BJ (cell line): Measurements from ENCODE around the gene RAB22A. TPM values are rescaled to one million over a fixed set of nuclear protein-coding genes. Genes with fewer than 3 reads are reported as not detected.

ENCODE experiments used
- CTCF ChIA-PET: fragments of 350-600 bp; formaldehyde crosslinking; extraction: SDS; loops from one replicate; lab custom pipeline; 2021; ENCODE audit warnings: antibody characterized with exemption, inconsistent platforms; lab: Yijun Ruan, JAX
- POLR2A ChIA-PET: fragments of 300-600 bp; sonication (Branson Sonifier 250); formaldehyde crosslinking; extraction: SDS; loops from one replicate; lab custom pipeline; 2021; ENCODE audit warnings: antibody characterized with exemption; lab: Charles Lee
- DNase-seq: peaks from one replicate; pipeline ENCODE4 v3.0.0-alpha.2; 2011; ENCODE audit warnings: low read depth
- H3K27me3 ChIP-seq: 2 replicates; pipeline ENCODE4 v1.6.0; 2011; ENCODE audit warnings: low read length; ENCODE audit not compliant: control insufficient read depth, insufficient read depth
- H3K36me3 ChIP-seq: 2 replicates; pipeline ENCODE4 v1.5.1; 2011; ENCODE audit warnings: low read length; ENCODE audit not compliant: control insufficient read depth, insufficient read depth
- H3K4me3 ChIP-seq: 2 replicates; pipeline ENCODE4 v1.5.1; 2011; ENCODE audit warnings: low read depth, mild to moderate bottlenecking, control low read depth, low read length
- polyA minus RNA-seq: library from RNA; depleted of rRNA, polyadenylated mRNA; stranded (reverse); fragments of >200 nt; gene quantifications from 2 replicates; pipeline ENCODE4 v1.2.3, GENCODE V29; 2011; rRNA and poly(A)+ RNA removed
- polyA plus RNA-seq: library from polyadenylated mRNA; depleted of rRNA; stranded (reverse); fragments of >200 nt; gene quantifications from 2 replicates; pipeline ENCODE4 v1.2.3, GENCODE V29; 2011; rRNA removed
- TF ChIP-seq, protein P1 (sequence below): IDR thresholded peaks from 2 replicates; pipeline ENCODE4 v1.5.1; 2011; ENCODE audit warnings: low read depth, mild to moderate bottlenecking, control low read depth, inconsistent platforms, low read length, moderate library complexity; ENCODE audit not compliant: insufficient read depth

Gene RAB22A, protein sequence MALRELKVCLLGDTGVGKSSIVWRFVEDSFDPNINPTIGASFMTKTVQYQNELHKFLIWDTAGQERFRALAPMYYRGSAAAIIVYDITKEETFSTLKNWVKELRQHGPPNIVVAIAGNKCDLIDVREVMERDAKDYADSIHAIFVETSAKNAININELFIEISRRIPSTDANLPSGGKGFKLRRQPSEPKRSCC
- polyA plus RNA-seq (7.8 and 11.9 TPM in 2 replicates), polyA minus RNA-seq (13.4 and 17.8 TPM in 2 replicates)

DNA sequence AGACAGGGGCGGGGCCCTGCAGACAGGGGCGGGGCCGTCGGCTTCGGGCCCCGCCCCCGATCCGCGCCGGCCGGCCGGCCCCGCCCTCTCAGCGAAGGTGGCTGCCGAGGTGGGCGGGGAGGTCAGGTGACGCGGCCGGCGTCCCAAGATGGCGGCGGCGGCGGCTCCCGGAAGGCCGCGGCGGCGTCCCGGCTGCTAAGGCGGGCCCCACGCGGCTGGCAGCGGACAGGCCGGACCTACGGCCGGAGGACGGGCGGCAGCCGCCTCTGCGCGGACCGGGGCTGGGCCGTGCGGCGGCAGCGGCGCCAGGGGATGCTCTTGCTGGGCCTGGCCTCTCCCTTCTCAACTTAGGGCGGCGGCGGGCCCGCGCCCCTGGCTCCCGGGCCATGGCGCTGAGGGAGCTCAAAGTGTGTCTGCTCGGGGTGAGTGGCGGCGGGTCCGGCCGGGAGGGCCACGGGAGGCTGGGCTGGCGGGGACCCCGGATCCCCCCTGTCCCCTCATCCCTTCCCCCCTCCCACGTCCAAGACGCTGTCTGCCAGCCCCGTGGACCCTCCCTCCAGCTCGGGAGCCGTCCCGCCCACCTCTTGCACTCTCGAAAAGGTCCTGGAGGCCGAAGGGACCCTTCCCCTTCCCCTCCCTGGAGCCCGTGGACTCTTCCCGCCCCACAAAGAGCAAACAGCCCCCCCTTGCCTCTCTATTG is at the start of gene RAB22A:
Gene RAB22A, plus strand, starts transcription at position 125 of the 700 bp plus-strand sequence. Its CDS starts 262 bp downstream, at position 387.
- CTCF ChIA-PET: no interaction called here
- POLR2A ChIA-PET: interaction anchor here (1.2 kb wide), 1 partner anchor 79 kb away, joined by 3 read pairs; the partner anchor contains the start of gene VAPB
- Histone ChIP-seq H3K4me3 (peak within 1 kb of the TSS; percentile 93), H3K36me3 (peaks cover 8% of the 10 kb centered on the region), H3K27me3 (no peaks in the 10 kb centered on the region)
- TF ChIP-seq, protein P1, sequence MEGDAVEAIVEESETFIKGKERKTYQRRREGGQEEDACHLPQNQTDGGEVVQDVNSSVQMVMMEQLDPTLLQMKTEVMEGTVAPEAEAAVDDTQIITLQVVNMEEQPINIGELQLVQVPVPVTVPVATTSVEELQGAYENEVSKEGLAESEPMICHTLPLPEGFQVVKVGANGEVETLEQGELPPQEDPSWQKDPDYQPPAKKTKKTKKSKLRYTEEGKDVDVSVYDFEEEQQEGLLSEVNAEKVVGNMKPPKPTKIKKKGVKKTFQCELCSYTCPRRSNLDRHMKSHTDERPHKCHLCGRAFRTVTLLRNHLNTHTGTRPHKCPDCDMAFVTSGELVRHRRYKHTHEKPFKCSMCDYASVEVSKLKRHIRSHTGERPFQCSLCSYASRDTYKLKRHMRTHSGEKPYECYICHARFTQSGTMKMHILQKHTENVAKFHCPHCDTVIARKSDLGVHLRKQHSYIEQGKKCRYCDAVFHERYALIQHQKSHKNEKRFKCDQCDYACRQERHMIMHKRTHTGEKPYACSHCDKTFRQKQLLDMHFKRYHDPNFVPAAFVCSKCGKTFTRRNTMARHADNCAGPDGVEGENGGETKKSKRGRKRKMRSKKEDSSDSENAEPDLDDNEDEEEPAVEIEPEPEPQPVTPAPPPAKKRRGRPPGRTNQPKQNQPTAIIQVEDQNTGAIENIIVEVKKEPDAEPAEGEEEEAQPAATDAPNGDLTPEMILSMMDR: no peak
- DNase-seq: no peak

DNA sequence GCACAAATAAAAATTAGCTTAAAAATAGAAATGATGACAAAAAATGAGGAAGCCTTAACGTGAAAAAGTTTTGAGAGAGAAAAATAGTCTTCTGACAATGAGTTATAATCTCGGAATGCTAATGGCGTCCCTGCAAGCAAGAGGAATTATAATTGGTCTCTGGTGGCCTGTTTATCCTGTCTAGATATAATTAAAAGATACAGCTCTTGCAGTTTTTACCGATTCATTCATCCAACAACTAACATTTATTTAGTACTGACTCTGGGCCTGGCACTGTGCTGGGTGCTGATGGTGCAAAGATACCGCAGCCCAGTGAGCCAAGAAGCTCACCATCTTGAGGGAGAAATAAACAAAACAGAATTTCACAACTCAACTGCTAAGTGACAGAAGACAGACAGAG is 49.5 kb upstream of the RAB22A start:
- DNase-seq: no peak
- no peaks in the 10 kb centered on the region for H3K27me3 ChIP-seq
- TF ChIP-seq, protein P1: no peak
- CTCF ChIA-PET: interaction anchor here (0.5 kb wide), 1 partner anchor 61 kb away, joined by 4 read pairs; no protein-coding TSS in a partner anchor
- POLR2A ChIA-PET: no interaction called here
- peaks cover 4% of the 10 kb centered on the region; the same call in 1 of the 2 replicates for H3K36me3 ChIP-seq
- H3K4me3 ChIP-seq: no peak overlapping the region

DNA sequence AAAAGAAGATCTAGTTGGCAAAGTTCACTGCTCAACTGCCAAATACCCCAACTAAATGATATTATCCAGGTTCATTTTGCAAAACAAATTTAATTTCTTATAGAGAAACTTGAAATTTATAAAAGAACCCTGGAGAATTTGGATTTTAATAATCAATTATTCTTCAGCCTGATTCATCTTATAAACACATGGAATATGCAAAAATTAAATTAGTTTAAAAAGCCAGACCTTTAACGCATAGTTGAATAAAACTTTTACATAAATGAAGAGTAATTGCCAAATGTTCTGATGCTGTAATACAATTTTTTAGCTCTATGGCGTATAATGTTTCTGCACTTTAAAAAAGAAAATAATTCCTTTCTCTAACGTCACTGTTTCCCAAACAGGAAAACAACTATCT is 47.9 kb upstream of the RAB22A start:
- POLR2A ChIA-PET: interaction anchor here (0.6 kb wide), 1 partner anchor 96 kb away, joined by 3 read pairs; no protein-coding TSS in a partner anchor
- CTCF ChIA-PET: interaction anchor here (0.6 to 1.2 kb wide), 2 partner anchors 24 to 613 kb away, joined by 3 to 5 read pairs; no protein-coding TSS in a partner anchor
- Histone ChIP-seq H3K4me3 (no peak overlapping the region), H3K27me3 (no peaks in the 10 kb centered on the region), H3K36me3 (peaks cover 4% of the 10 kb centered on the region; the same call in 1 of the 2 replicates)
- DNase-seq: no peak
- TF ChIP-seq, protein P1: no peak

DNA sequence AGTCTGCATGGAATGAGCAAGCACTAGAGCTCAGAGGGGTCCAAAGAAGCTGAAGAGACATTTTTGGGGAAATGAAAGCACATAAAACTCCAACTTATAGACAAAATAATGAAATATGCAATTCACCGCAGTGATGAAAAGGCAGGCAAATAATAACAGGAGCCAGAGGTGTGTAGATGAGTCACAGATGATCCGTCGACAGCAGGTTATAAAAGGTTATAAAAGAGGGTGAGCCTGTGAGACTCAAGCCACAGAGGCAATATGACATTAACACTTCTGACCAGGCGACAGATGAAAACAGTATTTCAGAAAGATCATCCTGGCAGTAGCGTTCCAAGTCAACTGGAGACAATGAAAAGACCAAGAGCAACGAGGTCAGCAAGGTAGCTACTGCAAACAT is 45.2 kb upstream of the RAB22A start:
- POLR2A ChIA-PET: no interaction called here
- no peak for DNase-seq
- CTCF ChIA-PET: no interaction called here
- no peak overlapping the region for H3K4me3 ChIP-seq
- TF ChIP-seq, protein P1: no peak
- no peaks in the 10 kb centered on the region for H3K27me3 ChIP-seq
- H3K36me3 ChIP-seq: peaks cover 11% of the 10 kb centered on the region

DNA sequence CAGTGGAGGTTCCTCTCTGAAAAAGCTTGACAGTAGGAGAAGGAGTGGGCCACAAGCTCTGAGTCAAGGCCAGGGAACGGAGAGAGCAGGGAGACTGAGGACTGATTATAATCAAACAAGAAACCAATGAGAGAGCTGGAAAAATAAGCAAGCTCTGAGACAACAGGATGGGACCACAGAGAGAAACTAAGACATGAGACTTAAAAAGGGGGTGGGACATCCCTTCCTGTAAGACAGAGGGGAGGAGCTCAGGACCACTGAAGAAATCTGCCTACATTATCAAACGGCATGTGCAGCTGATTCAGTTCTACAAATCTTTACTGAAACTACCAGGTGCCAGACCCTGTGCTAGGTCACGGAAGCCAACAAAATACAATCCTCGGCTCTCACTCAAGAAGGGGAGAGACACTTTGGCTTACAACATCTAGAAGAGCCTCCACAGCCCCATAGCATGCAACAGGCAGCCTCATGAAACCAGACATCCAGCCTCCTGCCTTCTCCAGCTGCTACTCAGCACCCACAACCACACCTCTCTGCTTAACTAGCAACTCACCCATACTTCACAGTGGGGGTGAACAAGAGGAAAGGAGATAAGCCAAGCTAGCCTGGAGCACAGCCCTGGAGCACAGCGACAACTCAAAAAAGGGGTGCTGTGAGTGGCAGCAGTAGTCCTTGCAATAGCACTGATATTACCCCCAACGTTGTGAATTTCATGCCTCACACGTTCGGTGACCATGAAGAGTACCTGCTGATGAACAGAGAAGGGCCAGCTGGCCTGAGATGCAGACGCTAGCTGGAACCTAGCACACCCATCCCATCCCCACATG is 41.9 kb upstream of the RAB22A start:
- ChIA-PET POLR2A (no interaction called here), CTCF (no interaction called here)
- TF ChIP-seq, protein P1: no peak
- no peak overlapping the region for H3K4me3 ChIP-seq
- peaks cover 11% of the 10 kb centered on the region for H3K36me3 ChIP-seq
- H3K27me3 ChIP-seq: no peaks in the 10 kb centered on the region
- no peak for DNase-seq
